ENCODE measurements around the gene CALML5. TPM values are rescaled to one million over a fixed set of nuclear protein-coding genes. Genes with fewer than 3 reads are reported as not detected.

The CALML5 gene
- total and polyA plus RNA-seq, 2 of the 4 experiments (the other 2 are of a cell fraction) = not detected

GRCh38 chr10:5508786-5509185 is 9.4 kb upstream of the CALML5 start:
- no peak overlapping the region for H3K4me2 ChIP-seq (ENCODE audit: low read depth, low read length)
- no peak overlapping the region for H2BK20ac ChIP-seq (ENCODE audit: low read depth, low read length)
- H3K4ac ChIP-seq (ENCODE audit: low read depth, low read length) = no peak overlapping the region
- no peaks in the 10 kb centered on the region for H3K4me1 ChIP-seq (ENCODE audit: control insufficient read depth, insufficient read depth, low read length)
- ChIA-PET POLR2A (ENCODE audit: unreplicated experiment) (no interaction called here), CTCF (no interaction called here)
- no peak overlapping the region for H2AK5ac ChIP-seq (ENCODE audit: low read depth, low read length)
- H2AFZ ChIP-seq (replicated peaks; ENCODE audit: low read length, poor library complexity) = peak overlapping the region; percentile 35
- H4K8ac ChIP-seq (ENCODE audit: low read depth in 2 of 2, low read length in 2 of 2) = no peak overlapping the region
- ATAC-seq (ENCODE audit: low read depth) (no peak), DNase-seq (no peak)
- dilution Hi-C loops (cut with HindIII; ENCODE audit: low sequenced_read_pairs, unreplicated experiment) = no loop called here
- H3K27me3 ChIP-seq (ENCODE audit: control insufficient read depth, insufficient read depth, low read length) = peaks cover 23% of the 10 kb centered on the region
- H3K14ac ChIP-seq (replicated peaks; ENCODE audit: low read depth, low read length) = no peak overlapping the region
- H4K5ac ChIP-seq (ENCODE audit: low read depth, low read length) = no peak overlapping the region
- intact Hi-C loops (cut with micrococcal nuclease) = no loop called here
- H3K79me1 ChIP-seq (ENCODE audit: low read depth in 1 of 2, low read length in 2 of 2) = no peaks in the 10 kb centered on the region
- H2BK15ac ChIP-seq (ENCODE audit: low read depth, low read length) = no peak overlapping the region
- H2AK9ac ChIP-seq (replicated peaks; ENCODE audit: low read depth, low read length, poor library complexity) = no peak overlapping the region
- no peak overlapping the region for H2BK120ac ChIP-seq (ENCODE audit: low read depth, low read length)
- no peaks in the 10 kb centered on the region for H3K9me1 ChIP-seq (ENCODE audit: insufficient read depth, low read length)
- in situ Hi-C loops (cut with MboI; ENCODE audit: low sequenced_read_pairs) = no loop called here
- no TSS peak for BruUV-seq (replicated peaks)
- H4K91ac ChIP-seq (ENCODE audit: insufficient read depth, low read depth, low read length) = no peak overlapping the region
- no peaks in the 10 kb centered on the region for H4K20me1 ChIP-seq (ENCODE audit: insufficient read depth, low read length)
- H3K4me3 ChIP-seq (ENCODE audit: insufficient read depth, low read depth, low read length) = no peak overlapping the region
- no peak overlapping the region for H3K9ac ChIP-seq (ENCODE audit: low read depth, low read length)
- H3K36me3 ChIP-seq (ENCODE audit: control insufficient read depth, insufficient read depth, low read length) = no peaks in the 10 kb centered on the region
- 87% methylated on average over 3 of the region's 6 CpGs; no CpG with 5 or more reads in 1 of the 2 experiments for WGBS, 2 experiments (ENCODE audit: extremely low coverage in 2 of 2, insufficient read length in 1 of 2)
- H2BK5ac ChIP-seq (ENCODE audit: low read depth, low read length, poor library complexity, severe bottlenecking) = no peak overlapping the region
- no peak overlapping the region for H3K27ac ChIP-seq (ENCODE audit: insufficient read depth, low read length)
- no peak overlapping the region for H3K23ac ChIP-seq (ENCODE audit: low read depth, low read length)
- no peaks in the 10 kb centered on the region for H3K9me3 ChIP-seq (ENCODE audit: control insufficient read depth, insufficient read depth, low read length)
- no peak overlapping the region for H3K18ac ChIP-seq (ENCODE audit: low read depth, low read length)
- TF ChIP-seq MAZ (IDR thresholded peaks at IDR 0.05; ENCODE audit: borderline replicate concordance, low read depth, low read length) (no peak), BHLHE40 (IDR thresholded peaks at IDR 0.05; ENCODE audit: low read depth, low read length) (no peak), RFX5 (IDR thresholded peaks at IDR 0.05; ENCODE audit: low read depth, low read length) (no peak), RCOR1 (IDR thresholded peaks at IDR 0.05; ENCODE audit: insufficient replicate concordance, low read length) (no peak), MAFK (IDR thresholded peaks at IDR 0.05; ENCODE audit: low read depth, low read length) (no peak), MXI1 (IDR thresholded peaks at IDR 0.05; ENCODE audit: borderline replicate concordance, low read depth, low read length) (no peak), CTCF (conservative IDR thresholded peaks at IDR 0.05; ENCODE audit: low read depth, low read length) (no peak), FOS (IDR thresholded peaks at IDR 0.05; ENCODE audit: low read depth, low read length) (no peak), ELK1 (IDR thresholded peaks at IDR 0.05; ENCODE audit: borderline replicate concordance, low read depth, low read length) (no peak), SMC3 (IDR thresholded peaks at IDR 0.05; ENCODE audit: low read depth, low read length) (no peak), CHD1 (IDR thresholded peaks at IDR 0.05; ENCODE audit: low read depth, low read length) (no peak), NFE2L2 (IDR thresholded peaks at IDR 0.05; ENCODE audit: low read depth, low read length) (no peak), USF2 (IDR thresholded peaks at IDR 0.05; ENCODE audit: low read depth, low read length) (no peak), POLR2A (IDR thresholded peaks at IDR 0.05; ENCODE audit: low read depth, low read length) (no peak), RAD21 (IDR thresholded peaks at IDR 0.05; ENCODE audit: low read length) (no peak), CEBPB (IDR thresholded peaks at IDR 0.05; ENCODE audit: low read depth, low read length) (no peak)
- H3K56ac ChIP-seq (ENCODE audit: extremely low read depth, insufficient read depth, low read length) = no peak overlapping the region

All from IMR-90 (cell line).